Measurements from ENCODE around the gene SCN11A. TPM values are rescaled to one million over a fixed set of nuclear protein-coding genes. Genes with fewer than 3 reads are reported as not detected.

SCN11A gene
- total RNA-seq, 2 experiments from 2014 or later = 0.08 TPM; not detected in 1

DNA sequence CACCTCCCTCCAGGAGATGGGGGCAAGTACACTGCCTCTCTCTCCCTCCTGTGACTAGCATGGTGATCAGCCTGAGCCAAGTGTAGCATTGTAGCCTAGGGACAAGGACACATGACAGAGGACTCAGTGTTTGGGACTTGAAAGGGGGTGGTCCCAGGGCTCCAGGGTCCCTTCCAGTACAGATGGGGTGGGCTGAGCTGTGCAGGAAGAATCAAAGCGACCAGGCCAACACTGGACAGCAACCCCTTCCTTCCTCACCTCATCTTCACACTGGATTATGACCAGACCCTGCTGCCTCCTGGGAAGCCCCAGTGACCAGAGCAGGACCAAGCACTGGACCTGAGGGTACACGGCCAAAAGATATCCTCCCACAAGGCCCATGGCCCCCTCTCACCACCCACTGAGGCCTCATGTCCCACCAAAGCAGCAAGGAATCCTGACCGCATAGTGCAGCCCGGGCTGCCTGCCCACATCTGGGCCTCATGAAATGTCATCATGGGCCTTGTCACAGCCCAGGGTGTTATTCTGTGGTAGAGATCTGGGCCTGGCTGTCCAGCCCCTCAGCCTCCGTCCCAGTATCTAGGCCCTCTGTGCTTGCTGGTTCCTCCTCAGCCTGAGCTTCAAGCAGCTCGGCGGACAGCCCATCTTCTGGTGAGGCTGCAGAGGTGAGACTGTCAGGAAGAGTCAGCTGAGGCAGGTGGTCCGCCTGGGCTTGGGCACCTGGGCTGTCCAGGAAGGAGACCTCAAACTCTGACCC is 46.1 kb upstream of the SCN11A start:
- CTCF ChIA-PET = no interaction called here

DNA sequence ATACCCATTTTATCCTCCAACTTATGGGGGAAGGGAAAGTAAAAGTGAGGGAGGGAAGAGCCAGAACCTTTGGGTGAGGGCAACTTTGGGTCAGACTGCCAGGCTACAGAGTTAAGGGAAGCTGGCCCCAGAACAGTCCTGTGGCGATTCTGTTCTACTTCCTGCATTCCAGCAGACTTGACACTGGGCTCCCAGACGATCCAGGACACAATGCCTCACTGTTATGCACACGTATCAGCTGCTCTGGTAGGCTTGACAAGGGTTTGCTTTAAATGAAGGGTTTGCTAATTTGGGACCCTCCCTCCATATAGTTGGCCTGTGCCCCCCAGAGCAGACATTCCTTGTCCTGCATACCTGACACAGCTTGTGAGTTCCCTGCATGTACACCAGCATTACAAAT is 45.0 kb upstream of the SCN11A start:
- H3K27me3 ChIP-seq (ENCODE audit: control insufficient read depth in 1 of 2, insufficient read depth in 2 of 2, low read length in 2 of 2) = no peaks in the 10 kb centered on the region
- no peak overlapping the region for H3K4me3 Mint-ChIP-seq
- H3K9me3 Mint-ChIP-seq = no peaks in the 10 kb centered on the region
- H3K27ac ChIP-seq (ENCODE audit: low read depth in 1 of 2, low read length in 2 of 2) = no peak overlapping the region
- ATAC-seq (ENCODE audit: poor library complexity) (no peak), DNase-seq (no peak)
- H3K27me3 Mint-ChIP-seq = no peaks in the 10 kb centered on the region
- H3K27ac Mint-ChIP-seq = peak overlapping the region; percentile 27
- H3K36me3 ChIP-seq (ENCODE audit: insufficient read depth, low read length) = peaks cover 84% of the 10 kb centered on the region
- H3K4me1 Mint-ChIP-seq (ENCODE audit: low read depth) = peaks cover 8% of the 10 kb centered on the region
- H3K4me3 ChIP-seq (ENCODE audit: low read length) = no peak overlapping the region
- POLR2A ChIA-PET = no interaction called here
- H3K36me3 Mint-ChIP-seq (ENCODE audit: low read depth) = peaks cover 84% of the 10 kb centered on the region
- CTCF ChIA-PET = no interaction called here
- no peaks in the 10 kb centered on the region for H3K9me3 ChIP-seq (ENCODE audit: control insufficient read depth in 1 of 2, insufficient read depth in 1 of 2, low read length in 2 of 2)
- intact Hi-C loops (cut with DNase I, micrococcal nuclease) = no loop called here
- TF ChIP-seq, protein P1, sequence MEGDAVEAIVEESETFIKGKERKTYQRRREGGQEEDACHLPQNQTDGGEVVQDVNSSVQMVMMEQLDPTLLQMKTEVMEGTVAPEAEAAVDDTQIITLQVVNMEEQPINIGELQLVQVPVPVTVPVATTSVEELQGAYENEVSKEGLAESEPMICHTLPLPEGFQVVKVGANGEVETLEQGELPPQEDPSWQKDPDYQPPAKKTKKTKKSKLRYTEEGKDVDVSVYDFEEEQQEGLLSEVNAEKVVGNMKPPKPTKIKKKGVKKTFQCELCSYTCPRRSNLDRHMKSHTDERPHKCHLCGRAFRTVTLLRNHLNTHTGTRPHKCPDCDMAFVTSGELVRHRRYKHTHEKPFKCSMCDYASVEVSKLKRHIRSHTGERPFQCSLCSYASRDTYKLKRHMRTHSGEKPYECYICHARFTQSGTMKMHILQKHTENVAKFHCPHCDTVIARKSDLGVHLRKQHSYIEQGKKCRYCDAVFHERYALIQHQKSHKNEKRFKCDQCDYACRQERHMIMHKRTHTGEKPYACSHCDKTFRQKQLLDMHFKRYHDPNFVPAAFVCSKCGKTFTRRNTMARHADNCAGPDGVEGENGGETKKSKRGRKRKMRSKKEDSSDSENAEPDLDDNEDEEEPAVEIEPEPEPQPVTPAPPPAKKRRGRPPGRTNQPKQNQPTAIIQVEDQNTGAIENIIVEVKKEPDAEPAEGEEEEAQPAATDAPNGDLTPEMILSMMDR (IDR thresholded peaks at IDR 0.05) = no peak
- H3K4me1 ChIP-seq (ENCODE audit: insufficient read depth, low read length) = peaks cover 7% of the 10 kb centered on the region

More for the DNA sequence above, 46.1 kb upstream of the SCN11A start:
- ATAC-seq (ENCODE audit: poor library complexity) (no peak), DNase-seq (no peak)
- H3K9me3 Mint-ChIP-seq = no peaks in the 10 kb centered on the region
- no peaks in the 10 kb centered on the region for H3K9me3 ChIP-seq (ENCODE audit: control insufficient read depth in 1 of 2, insufficient read depth in 1 of 2, low read length in 2 of 2)
- POLR2A ChIA-PET = no interaction called here
- peaks cover 79% of the 10 kb centered on the region for H3K36me3 ChIP-seq (ENCODE audit: insufficient read depth, low read length)
- H3K4me1 ChIP-seq (ENCODE audit: insufficient read depth, low read length) = peaks cover 11% of the 10 kb centered on the region
- H3K27me3 ChIP-seq (ENCODE audit: control insufficient read depth in 1 of 2, insufficient read depth in 2 of 2, low read length in 2 of 2) = no peaks in the 10 kb centered on the region
- no peak overlapping the region for H3K4me3 ChIP-seq (ENCODE audit: low read length)
- peaks cover 73% of the 10 kb centered on the region for H3K36me3 Mint-ChIP-seq (ENCODE audit: low read depth)
- peak overlapping the region; percentile 27 for H3K27ac Mint-ChIP-seq
- H3K27me3 Mint-ChIP-seq = no peaks in the 10 kb centered on the region
- peaks cover 19% of the 10 kb centered on the region for H3K4me1 Mint-ChIP-seq (ENCODE audit: low read depth)
- intact Hi-C loops (cut with DNase I, micrococcal nuclease) = no loop called here
- TF ChIP-seq, protein P1 (IDR thresholded peaks at IDR 0.05) = no peak
- H3K4me3 Mint-ChIP-seq = no peak overlapping the region
- H3K27ac ChIP-seq (ENCODE audit: low read depth in 1 of 2, low read length in 2 of 2) = no peak overlapping the region

DNA sequence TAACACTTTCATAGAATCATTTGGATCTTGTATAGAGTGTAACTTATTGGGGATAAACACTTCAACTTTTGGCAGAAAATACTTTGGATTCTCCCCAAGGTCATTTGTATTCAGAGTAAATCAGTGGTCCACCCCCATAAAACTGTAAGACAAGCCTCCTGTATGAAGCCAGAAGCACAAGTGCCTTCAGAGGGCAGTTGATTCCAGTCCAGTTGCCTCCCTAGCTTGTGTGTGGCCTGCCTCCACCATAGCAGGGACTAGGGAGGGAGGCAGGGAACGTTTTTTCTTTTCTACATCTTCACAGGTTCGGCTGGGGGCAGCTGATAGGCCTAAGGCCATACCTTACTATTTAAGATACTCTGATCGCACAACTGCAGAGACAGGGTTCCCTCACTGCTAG is 44.0 kb upstream of the SCN11A start:
- intact Hi-C loops (cut with DNase I, micrococcal nuclease) = no loop called here

More for the DNA sequence above, 44.0 kb upstream of the SCN11A start:
- ATAC-seq (ENCODE audit: poor library complexity) (no peak), DNase-seq (no peak)
- H3K4me1 Mint-ChIP-seq (ENCODE audit: low read depth) = no peaks in the 10 kb centered on the region
- Histone ChIP-seq H3K9me3 (ENCODE audit: control insufficient read depth in 1 of 2, insufficient read depth in 1 of 2, low read length in 2 of 2) (no peaks in the 10 kb centered on the region), H3K27me3 (ENCODE audit: control insufficient read depth in 1 of 2, insufficient read depth in 2 of 2, low read length in 2 of 2) (no peaks in the 10 kb centered on the region), H3K36me3 (ENCODE audit: insufficient read depth, low read length) (peaks cover 92% of the 10 kb centered on the region), H3K27ac (ENCODE audit: low read depth in 1 of 2, low read length in 2 of 2) (no peak overlapping the region), H3K4me1 (ENCODE audit: insufficient read depth, low read length) (no peaks in the 10 kb centered on the region), H3K4me3 (ENCODE audit: low read length) (no peak overlapping the region)
- H3K4me3 Mint-ChIP-seq = no peak overlapping the region
- peaks cover 91% of the 10 kb centered on the region for H3K36me3 Mint-ChIP-seq (ENCODE audit: low read depth)
- ChIA-PET CTCF (no interaction called here), POLR2A (no interaction called here)
- no peak overlapping the region for H3K27ac Mint-ChIP-seq
- TF ChIP-seq, protein P1 (IDR thresholded peaks at IDR 0.05) = no peak
- no peaks in the 10 kb centered on the region for H3K9me3 Mint-ChIP-seq
- H3K27me3 Mint-ChIP-seq = no peaks in the 10 kb centered on the region

Measured in CD4-positive, alpha-beta T cell (primary cell).